GM12864 (cell line): Measurements from ENCODE around the gene DSCAML1.

Source experiments
- DNase-seq: peaks from one replicate; pipeline ENCODE4 v3.0.0-alpha.2; 2011; ENCODE audit warnings: low read depth
- H3K4me3 ChIP-seq: 2 replicates; pipeline ENCODE4 v1.5.1; 2011; ENCODE audit warnings: mild to moderate bottlenecking, low read depth, low read length, control low read depth
- CTCF ChIP-seq: IDR thresholded peaks from 2 replicates; pipeline ENCODE4 v1.5.1; 2011; ENCODE audit warnings: low read depth, mild to moderate bottlenecking, moderate library complexity, low read length, control low read depth, inconsistent platforms; ENCODE audit errors: missing control alignments

The DSCAML1 gene

GRCh38 chr11:117839936-117840813, 43.2 kb upstream of the DSCAML1 start:
- TF ChIP-seq CTCF: no peak
- H3K4me3 ChIP-seq: no peak overlapping the region
- no peak for DNase-seq

GRCh38 chr11:117839380-117839881, 42.4 kb upstream of the DSCAML1 start:
- TF ChIP-seq CTCF: no peak
- no peak for DNase-seq
- no peak overlapping the region for H3K4me3 ChIP-seq

GRCh38 chr11:117838901-117839300, 41.9 kb upstream of the DSCAML1 start:
- TF ChIP-seq CTCF: no peak
- no peak overlapping the region for H3K4me3 ChIP-seq
- no peak for DNase-seq

GRCh38 chr11:117837791-117838190, 40.8 kb upstream of the DSCAML1 start:
- no peak for TF ChIP-seq CTCF
- no peak for DNase-seq
- H3K4me3 ChIP-seq: no peak overlapping the region

GRCh38 chr11:117837070-117837776, 40.2 kb upstream of the DSCAML1 start:
- no peak for DNase-seq
- TF ChIP-seq CTCF: no peak

GRCh38 chr11:117836077-117836960, 39.3 kb upstream of the DSCAML1 start:
- DNase-seq: no peak
- no peak for TF ChIP-seq CTCF
- no peak overlapping the region for H3K4me3 ChIP-seq

More at GRCh38 chr11:117837070-117837776, 40.2 kb upstream of the DSCAML1 start:
- no peak overlapping the region for H3K4me3 ChIP-seq
